ENCODE data around the gene BAHCC1.

Gene BAHCC1

GRCh38 chr17:81428121-81428515, 32.9 kb downstream of the BAHCC1 start:
- no peak for DNase-seq

- DNase-seq: no peak
These were observed 33.3 kb downstream of the BAHCC1 start for GRCh38 chr17:81428516-81428915.

GRCh38 chr17:81428948-81429774, 33.9 kb downstream of the BAHCC1 start:
- no peak for DNase-seq

- no peak for DNase-seq
These were observed 34.7 kb downstream of the BAHCC1 start for GRCh38 chr17:81429821-81430551.

GRCh38 chr17:81431545-81432482, 36.6 kb downstream of the BAHCC1 start:
- no peak for DNase-seq

- no peak for DNase-seq
These were observed 37.7 kb downstream of the BAHCC1 start for GRCh38 chr17:81432941-81433340.

GRCh38 chr17:81433656-81434055, 38.4 kb downstream of the BAHCC1 start:
- no peak for DNase-seq

- DNase-seq: no peak
These were observed 38.8 kb downstream of the BAHCC1 start for GRCh38 chr17:81434072-81434471.

- DNase-seq: no peak
These were observed 39.6 kb downstream of the BAHCC1 start for GRCh38 chr17:81434681-81435417.

- no peak for DNase-seq
These were observed 40.5 kb downstream of the BAHCC1 start for GRCh38 chr17:81435652-81436293.

GRCh38 chr17:81436294-81436849, 41.1 kb downstream of the BAHCC1 start:
- DNase-seq: no peak

- no peak for DNase-seq
These were observed 42.0 kb downstream of the BAHCC1 start for GRCh38 chr17:81437191-81437651.

GRCh38 chr17:81438007-81438659, 42.9 kb downstream of the BAHCC1 start:
- DNase-seq: no peak

GRCh38 chr17:81438688-81439087, 43.4 kb downstream of the BAHCC1 start:
- no peak for DNase-seq

GRCh38 chr17:81440051-81440471, 44.8 kb downstream of the BAHCC1 start:
- DNase-seq: no peak

- no peak for DNase-seq
These were observed 45.4 kb downstream of the BAHCC1 start for GRCh38 chr17:81440511-81441244.

- no peak for DNase-seq
These were observed 47.5 kb downstream of the BAHCC1 start for GRCh38 chr17:81442791-81443190.

GRCh38 chr17:81443269-81443668, 48.0 kb downstream of the BAHCC1 start:
- DNase-seq: no peak

- DNase-seq: no peak
These were observed 49.5 kb downstream of the BAHCC1 start for GRCh38 chr17:81444610-81445339.
